AG10803 (cell line): ENCODE data around the gene DNAI4.

ENCODE experiments used
- DNase-seq: peaks from one replicate; pipeline ENCODE4 v3.0.0; 2010; ENCODE audit warnings: low read depth
- H3K4me3 ChIP-seq: 2 replicates; pipeline ENCODE4 v1.5.1; 2011; ENCODE audit warnings: mild to moderate bottlenecking, low read length, control low read depth
- CTCF ChIP-seq: conservative IDR thresholded peaks from 2 replicates; pipeline ENCODE4 v1.5.1; 2011; ENCODE audit warnings: mild to moderate bottlenecking, low read length, control low read depth, inconsistent platforms

DNAI4 gene

GRCh38 chr1:66867501-66867900, 57.2 kb downstream of the DNAI4 start:
- H3K4me3 ChIP-seq: no peak overlapping the region
- DNase-seq: no peak
- TF ChIP-seq CTCF: no peak

GRCh38 chr1:66860529-66860928, 64.1 kb downstream of the DNAI4 start:
- no peak for TF ChIP-seq CTCF
- H3K4me3 ChIP-seq: no peak overlapping the region

GRCh38 chr1:66853379-66853778, 71.3 kb downstream of the DNAI4 start:
- DNase-seq: no peak
- TF ChIP-seq CTCF: no peak

More at GRCh38 chr1:66860529-66860928, 64.1 kb downstream of the DNAI4 start:
- no peak for DNase-seq

GRCh38 chr1:66852870-66853269, 71.8 kb downstream of the DNAI4 start:
- TF ChIP-seq CTCF: no peak
- H3K4me3 ChIP-seq: no peak overlapping the region
- no peak for DNase-seq

More at GRCh38 chr1:66853379-66853778, 71.3 kb downstream of the DNAI4 start:
- H3K4me3 ChIP-seq: no peak overlapping the region

- no peak for DNase-seq
- no peak for TF ChIP-seq CTCF
- H3K4me3 ChIP-seq: no peak overlapping the region
Observed at GRCh38 chr1:66850989-66851388, 73.7 kb downstream of the DNAI4 start.

- no peak for DNase-seq
- TF ChIP-seq CTCF: no peak
- no peak overlapping the region for H3K4me3 ChIP-seq
Observed at GRCh38 chr1:66848193-66848592, 76.5 kb downstream of the DNAI4 start.

GRCh38 chr1:66840929-66841328, 83.7 kb downstream of the DNAI4 start:
- H3K4me3 ChIP-seq: no peak overlapping the region
- no peak for DNase-seq
- TF ChIP-seq CTCF: no peak
